ENCODE results near the gene FOXC1. TPM values are rescaled to one million over a fixed set of nuclear protein-coding genes. Genes with fewer than 3 reads are reported as not detected.

Gene FOXC1
- total RNA-seq, 1 experiment from 2014 or later, result 40.7 TPM

- ATAC-seq, result peak; percentile 24
- peak overlapping the region; percentile 99 for H3K27ac ChIP-seq (ENCODE audit: low read depth, low read length)
Measured at GRCh38 chr6:1610497-1611321, 994 bp downstream of the FOXC1 start.

GRCh38 chr6:1611322-1611571 is 1.5 kb downstream of the FOXC1 start:
- Histone ChIP-seq H2AFZ (ENCODE audit: low read depth, low read length, poor library complexity, severe bottlenecking) (no peak overlapping the region), H3K4me1 (ENCODE audit: control insufficient read depth in 1 of 2, insufficient read depth in 2 of 2, low read length in 2 of 2) (peaks cover 11 to 22% of the 10 kb centered on the region in 2 experiments; a peak in 3 of 4 replicates), H3K9me3 (ENCODE audit: control insufficient read depth in 1 of 2, insufficient read depth in 1 of 2, low read depth in 1 of 2, low read length in 2 of 2) (no peaks in the 10 kb centered on the region), H3K27ac (ENCODE audit: low read depth, low read length) (peak overlapping the region; percentile 99), H3K4me3 (replicated peaks in 1 of 2; ENCODE audit: low read depth in 1 of 2, low read length in 2 of 2) (peak overlapping the region; percentile 70 to 79), H3K9me2 (ENCODE audit: insufficient read depth) (no peaks in the 10 kb centered on the region), H3K9ac (ENCODE audit: low read length) (peak overlapping the region; percentile 79), H3K4me2 (ENCODE audit: low read length) (peak overlapping the region; percentile 97), H3K79me2 (ENCODE audit: insufficient read depth, low read length) (peaks cover 40% of the 10 kb centered on the region), H3K36me3 (ENCODE audit: control insufficient read depth in 1 of 2, insufficient read depth in 2 of 2, low read length in 2 of 2) (peaks cover 3 to 4% of the 10 kb centered on the region in 2 experiments; a peak in 1 of 4 replicates), H3K27me3 (ENCODE audit: insufficient read depth, low read length) (no peaks in the 10 kb centered on the region), H4K20me1 (ENCODE audit: insufficient read depth) (0 out of 2 replicates have a peak, but pooled peaks cover 6% of the 10 kb centered on the region)
- ChIA-PET RAD21 (ENCODE audit: low non-redundant PET in 1 of 2, low total read pairs in 2 of 2, uncharacterized antibody in 2 of 2, unreplicated experiment in 2 of 2) (interaction anchor here (0.6 to 1.2 kb wide), 4 partner anchors 28 to 1020 kb away, joined by 3 to 10 read pairs (median 4); no protein-coding TSS in a partner anchor), POLR2A (no interaction called here), CTCF (interaction anchor here (1.2 to 3.1 kb wide), 4 partner anchors 76 to 1023 kb away, joined by 6 to 9 read pairs (median 8); no protein-coding TSS in a partner anchor)
- intact Hi-C loops (cut with micrococcal nuclease), result loop anchor here (1.0 kb wide), 1 partner anchor 16 kb away; no protein-coding TSS in a partner anchor
- no TSS peak for BruUV-seq (replicated peaks)
- ATAC-seq (peak; percentile 27), DNase-seq (ENCODE audit: low read depth, low spot score) (no peak)
- TF ChIP-seq EZH2phosphoT487 (IDR thresholded peaks at IDR 0.05; ENCODE audit: borderline replicate concordance) (no peak), FOSL1 (IDR thresholded peaks at IDR 0.05; ENCODE audit: low read depth) (no peak), POLR2AphosphoS5 (IDR thresholded peaks at IDR 0.05; ENCODE audit: low read depth, low read length) (peak; percentile 54), CTCF (IDR thresholded peaks at IDR 0.05 in 2 of 3, conservative IDR thresholded peaks at IDR 0.05 in 1 of 3; ENCODE audit: borderline replicate concordance in 1 of 3, insufficient read depth in 1 of 3, low read depth in 2 of 3, low read length in 2 of 3) (peak in 1 of 3 experiments; percentile 22; a peak in 1 of 6 replicates), ZBTB33 (IDR thresholded peaks at IDR 0.05; ENCODE audit: extremely low read depth, insufficient replicate concordance, low read length) (peak; percentile 14)

More at GRCh38 chr6:1610497-1611321, 994 bp downstream of the FOXC1 start:
- H3K9me2 ChIP-seq (ENCODE audit: insufficient read depth), result no peaks in the 10 kb centered on the region
- ChIA-PET RAD21 (ENCODE audit: low non-redundant PET in 1 of 2, low total read pairs in 2 of 2, uncharacterized antibody in 2 of 2, unreplicated experiment in 2 of 2) (interaction anchor here in 1 of 2 experiments (0.6 kb wide), 1 partner anchor 27 kb away, joined by 3 read pairs; no protein-coding TSS in a partner anchor), POLR2A (interaction anchor here (0.6 to 1.3 kb wide), 2 partner anchors 494 to 723 kb away, joined by 3 to 4 read pairs; no protein-coding TSS in a partner anchor), CTCF (interaction anchor here (1.3 to 3.1 kb wide), 4 partner anchors 494 to 1024 kb away, joined by 3 to 9 read pairs (median 6); no protein-coding TSS in a partner anchor)
- peak overlapping the region; percentile 70 to 79 for H3K4me3 ChIP-seq (replicated peaks in 1 of 2; ENCODE audit: low read depth in 1 of 2, low read length in 2 of 2)
- intact Hi-C loops (cut with micrococcal nuclease), result loop anchor here (1.0 kb wide), 1 partner anchor 17 kb away; no protein-coding TSS in a partner anchor
- peaks cover 40% of the 10 kb centered on the region for H3K79me2 ChIP-seq (ENCODE audit: insufficient read depth, low read length)
- TF ChIP-seq CBX3 (IDR thresholded peaks at IDR 0.05; ENCODE audit: low read depth) (no peak), ZFX (IDR thresholded peaks at IDR 0.05) (peak; percentile 10; the same call in 1 of the 2 replicates), MAX (IDR thresholded peaks at IDR 0.05) (peak; percentile 50; the same call in 1 of the 2 replicates), EGR1 (IDR thresholded peaks at IDR 0.05; ENCODE audit: low read depth) (no peak), ZNF274 (IDR thresholded peaks at IDR 0.05; ENCODE audit: low read depth, low read length) (no peak), EZH2phosphoT487 (IDR thresholded peaks at IDR 0.05; ENCODE audit: borderline replicate concordance) (no peak)
- H3K36me3 ChIP-seq (ENCODE audit: control insufficient read depth in 1 of 2, insufficient read depth in 2 of 2, low read length in 2 of 2), result peaks cover 3 to 4% of the 10 kb centered on the region in 2 experiments; a peak in 1 of 4 replicates
- H3K9ac ChIP-seq (ENCODE audit: low read length), result peak overlapping the region; percentile 79
- peaks cover 11 to 22% of the 10 kb centered on the region in 2 experiments; a peak in 3 of 4 replicates for H3K4me1 ChIP-seq (ENCODE audit: control insufficient read depth in 1 of 2, insufficient read depth in 2 of 2, low read length in 2 of 2)
- 0 out of 2 replicates have a peak, but pooled peaks cover 6% of the 10 kb centered on the region for H4K20me1 ChIP-seq (ENCODE audit: insufficient read depth)
- no peaks in the 10 kb centered on the region for H3K27me3 ChIP-seq (ENCODE audit: insufficient read depth, low read length)
- no peak for DNase-seq (ENCODE audit: low read depth, low spot score)
- BruUV-seq (replicated peaks), result no TSS peak
- peak overlapping the region; percentile 97 for H3K4me2 ChIP-seq (ENCODE audit: low read length)
- no peaks in the 10 kb centered on the region for H3K9me3 ChIP-seq (ENCODE audit: control insufficient read depth in 1 of 2, insufficient read depth in 1 of 2, low read depth in 1 of 2, low read length in 2 of 2)
- H2AFZ ChIP-seq (ENCODE audit: low read depth, low read length, poor library complexity, severe bottlenecking), result no peak overlapping the region

All from HCT116 (cell line).